Colonic mucosa (tissue), 4 donors: ENCODE results near the gene KLK5. TPM values are rescaled to one million over a fixed set of nuclear protein-coding genes. Genes with fewer than 3 reads are reported as not detected.

Source experiments
- DNase-seq: peaks from one replicate; pipeline ENCODE4 v3.0.0-alpha.2; 2020
- H3K27ac ChIP-seq: fragments of 200-600 bp; one replicate; pipeline ENCODE4 v1.8.0; 2021
- H3K27me3 ChIP-seq: fragments of 200-600 bp; one replicate; pipeline ENCODE4 v1.8.0; 2021
- H3K36me3 ChIP-seq: fragments of 200-600 bp; one replicate; pipeline ENCODE4 v1.8.0; 2021
- H3K4me1 ChIP-seq: fragments of 200-600 bp; one replicate; pipeline ENCODE4 v1.8.0; 2021; ENCODE audit warnings: mild to moderate bottlenecking
- H3K4me3 ChIP-seq: fragments of 200-600 bp; one replicate; pipeline ENCODE4 v1.8.0; 2021
- H3K9ac ChIP-seq, 2 donors: one replicate each; pipeline ENCODE4 v1.7.0; 2013; ENCODE audit warnings: control low read depth in 2 of 2, low read depth in 2 of 2, low read length in 2 of 2
- H3K9me3 ChIP-seq: fragments of 200-600 bp; one replicate; pipeline ENCODE4 v1.8.0; 2021
- CTCF ChIP-seq: fragments of 200-600 bp; IDR thresholded peaks from one replicate; pipeline ENCODE4 v1.8.0; 2022; ENCODE audit warnings: antibody characterized with exemption, mild to moderate bottlenecking
- intact Hi-C: fragments of 100-400 bp; cut with DNase I; formaldehyde crosslinking; loops from one replicate; pipeline ENCODE4 v1.14.1; 2022
- total RNA-seq, 2 donors: library from RNA; stranded (reverse); fragmentation: NEBNext Ultra II Directional in 1 of 2; extraction: Animal tissue kit (Norgen Biotek cat#: 25700) in 1 of 2; gene quantifications; one replicate each; pipeline ENCODE4 v1.2.1, GENCODE V29; 2021
- donor health status: healthy.
- donor health status: DM: no; HTN: no; CAD: no.
- donor health status: DM: no; HTN: no; CAD: no.

Gene KLK5
- total RNA-seq, 2 donors from 2014 or later: not detected

GRCh38 chr19:50982186-50982585, 29.3 kb upstream of the KLK5 start:
- H3K4me1 ChIP-seq: no peaks in the 10 kb centered on the region
- no peak overlapping the region for H3K4me3 ChIP-seq
- intact Hi-C loops: no loop called here

GRCh38 chr19:50981587-50982146, 28.8 kb upstream of the KLK5 start:
- Histone ChIP-seq H3K36me3 (no peaks in the 10 kb centered on the region), H3K27me3 (no peaks in the 10 kb centered on the region), H3K27ac (no peak overlapping the region), H3K9me3 (no peaks in the 10 kb centered on the region), H3K4me1 (no peaks in the 10 kb centered on the region), H3K4me3 (no peak overlapping the region), H3K9ac (no peak overlapping the region)
- intact Hi-C loops: no loop called here
- TF ChIP-seq CTCF: no peak
- DNase-seq: no peak

More at GRCh38 chr19:50982186-50982585, 29.3 kb upstream of the KLK5 start:
- Histone ChIP-seq H3K36me3 (no peaks in the 10 kb centered on the region), H3K27me3 (no peaks in the 10 kb centered on the region), H3K27ac (no peak overlapping the region), H3K9me3 (no peaks in the 10 kb centered on the region), H3K9ac (no peak overlapping the region)
- DNase-seq: no peak
- TF ChIP-seq CTCF: no peak

GRCh38 chr19:50980208-50980607, 27.4 kb upstream of the KLK5 start:
- intact Hi-C loops: no loop called here
- no peaks in the 10 kb centered on the region for H3K9me3 ChIP-seq
- H3K27ac ChIP-seq: no peak overlapping the region
- no peaks in the 10 kb centered on the region for H3K4me1 ChIP-seq
- no peaks in the 10 kb centered on the region for H3K27me3 ChIP-seq
- no peaks in the 10 kb centered on the region for H3K36me3 ChIP-seq
- no peak for TF ChIP-seq CTCF
- no peak overlapping the region for H3K9ac ChIP-seq
- H3K4me3 ChIP-seq: no peak overlapping the region
- DNase-seq: no peak

GRCh38 chr19:50979758-50980157, 26.9 kb upstream of the KLK5 start:
- H3K27me3 ChIP-seq: no peaks in the 10 kb centered on the region
- no peak for DNase-seq
- TF ChIP-seq CTCF: no peak

GRCh38 chr19:50978772-50979390, 26.0 kb upstream of the KLK5 start:
- no peak for DNase-seq
- Histone ChIP-seq H3K36me3 (no peaks in the 10 kb centered on the region), H3K4me3 (no peak overlapping the region), H3K9me3 (no peaks in the 10 kb centered on the region), H3K27me3 (no peaks in the 10 kb centered on the region), H3K4me1 (no peaks in the 10 kb centered on the region), H3K9ac (no peak overlapping the region), H3K27ac (no peak overlapping the region)
- intact Hi-C loops: no loop called here
- no peak for TF ChIP-seq CTCF

More at GRCh38 chr19:50979758-50980157, 26.9 kb upstream of the KLK5 start:
- no peak overlapping the region for H3K4me3 ChIP-seq
- no peak overlapping the region for H3K9ac ChIP-seq
- no peak overlapping the region for H3K27ac ChIP-seq
- H3K9me3 ChIP-seq: no peaks in the 10 kb centered on the region
- intact Hi-C loops: no loop called here
- no peaks in the 10 kb centered on the region for H3K36me3 ChIP-seq
- no peaks in the 10 kb centered on the region for H3K4me1 ChIP-seq
